GM18873 (cell line): ENCODE results near the gene TLDC2.

ENCODE experiments used
- ATAC-seq: cut with Tn5 transposase; IDR thresholded peaks from one replicate; pipeline ENCODE4 v1.9.1; 2021; ENCODE audit warnings: mild to moderate bottlenecking, moderate library complexity, moderate number of reproducible peaks; ENCODE audit not compliant: unreplicated experiment, low FRiP score

The TLDC2 gene

GRCh38 chr20:36849333-36850065 lies 26.4 kb upstream of the TLDC2 start:
- ATAC-seq: no peak

GRCh38 chr20:36850759-36851158 lies 25.2 kb upstream of the TLDC2 start:
- ATAC-seq: no peak

GRCh38 chr20:36851490-36851889 lies 24.4 kb upstream of the TLDC2 start:
- no peak for ATAC-seq

- no peak for ATAC-seq
Observed at GRCh38 chr20:36852187-36852586, 23.8 kb upstream of the TLDC2 start.

GRCh38 chr20:36854348-36855240 lies 21.3 kb upstream of the TLDC2 start:
- ATAC-seq: no peak

GRCh38 chr20:36855241-36855657 lies 20.7 kb upstream of the TLDC2 start:
- no peak for ATAC-seq

- ATAC-seq: no peak
Observed at GRCh38 chr20:36856195-36856594, 19.7 kb upstream of the TLDC2 start.

GRCh38 chr20:36856691-36857635 lies 19.0 kb upstream of the TLDC2 start:
- ATAC-seq: no peak

GRCh38 chr20:36859282-36859555 lies 16.7 kb upstream of the TLDC2 start:
- no peak for ATAC-seq

- no peak for ATAC-seq
Observed at GRCh38 chr20:36859700-36860330, 16.1 kb upstream of the TLDC2 start.

GRCh38 chr20:36860339-36860738 lies 15.6 kb upstream of the TLDC2 start:
- ATAC-seq: no peak

- no peak for ATAC-seq
Observed at GRCh38 chr20:36860811-36861624, 14.9 kb upstream of the TLDC2 start.

GRCh38 chr20:36861625-36861874 lies 14.4 kb upstream of the TLDC2 start:
- no peak for ATAC-seq

GRCh38 chr20:36861875-36862801 lies 13.8 kb upstream of the TLDC2 start:
- no peak for ATAC-seq

- peak; percentile 23 for ATAC-seq
Observed at GRCh38 chr20:36862857-36863668, 12.9 kb upstream of the TLDC2 start.

- ATAC-seq: no peak
Observed at GRCh38 chr20:36865076-36865860, 10.7 kb upstream of the TLDC2 start.

- ATAC-seq: no peak
Observed at GRCh38 chr20:36865861-36866149, 10.1 kb upstream of the TLDC2 start.
